NK-92 (cell line): ENCODE results near the gene PSAPL1.

ENCODE experiments used
- DNase-seq: peaks from one replicate; lab custom pipeline; 2025; ENCODE audit not compliant: unreplicated experiment; lab: John Stamatoyannopoulos, UW

The PSAPL1 gene

GRCh38 chr4:7419961-7420660, 14.6 kb downstream of the PSAPL1 start:
- DNase-seq: no peak

GRCh38 chr4:7418131-7418943, 16.4 kb downstream of the PSAPL1 start:
- DNase-seq: no peak

DNA sequence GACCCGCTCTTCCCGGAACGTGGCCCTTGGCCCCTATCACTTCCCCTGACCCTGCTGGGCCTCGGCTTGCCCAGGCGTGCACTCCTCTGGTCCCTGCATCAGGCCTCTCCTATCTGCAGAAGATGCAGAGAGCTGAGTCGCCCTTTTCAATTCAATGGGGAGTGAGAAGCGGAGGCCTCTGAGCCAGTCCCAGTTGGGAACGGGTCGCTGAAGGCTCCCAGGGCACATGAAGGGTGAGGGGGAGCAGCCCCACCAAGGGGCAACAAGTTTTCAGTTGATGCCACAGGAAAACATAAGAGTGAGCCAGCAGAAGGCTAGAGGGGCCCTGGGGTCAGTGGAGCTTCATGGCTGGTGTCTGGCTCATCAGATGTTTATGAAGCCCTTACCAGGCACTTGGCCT, 17.1 kb downstream of the PSAPL1 start:
- no peak for DNase-seq

GRCh38 chr4:7416745-7417432, 17.8 kb downstream of the PSAPL1 start:
- DNase-seq: no peak

GRCh38 chr4:7415927-7416686, 18.6 kb downstream of the PSAPL1 start:
- no peak for DNase-seq

DNA sequence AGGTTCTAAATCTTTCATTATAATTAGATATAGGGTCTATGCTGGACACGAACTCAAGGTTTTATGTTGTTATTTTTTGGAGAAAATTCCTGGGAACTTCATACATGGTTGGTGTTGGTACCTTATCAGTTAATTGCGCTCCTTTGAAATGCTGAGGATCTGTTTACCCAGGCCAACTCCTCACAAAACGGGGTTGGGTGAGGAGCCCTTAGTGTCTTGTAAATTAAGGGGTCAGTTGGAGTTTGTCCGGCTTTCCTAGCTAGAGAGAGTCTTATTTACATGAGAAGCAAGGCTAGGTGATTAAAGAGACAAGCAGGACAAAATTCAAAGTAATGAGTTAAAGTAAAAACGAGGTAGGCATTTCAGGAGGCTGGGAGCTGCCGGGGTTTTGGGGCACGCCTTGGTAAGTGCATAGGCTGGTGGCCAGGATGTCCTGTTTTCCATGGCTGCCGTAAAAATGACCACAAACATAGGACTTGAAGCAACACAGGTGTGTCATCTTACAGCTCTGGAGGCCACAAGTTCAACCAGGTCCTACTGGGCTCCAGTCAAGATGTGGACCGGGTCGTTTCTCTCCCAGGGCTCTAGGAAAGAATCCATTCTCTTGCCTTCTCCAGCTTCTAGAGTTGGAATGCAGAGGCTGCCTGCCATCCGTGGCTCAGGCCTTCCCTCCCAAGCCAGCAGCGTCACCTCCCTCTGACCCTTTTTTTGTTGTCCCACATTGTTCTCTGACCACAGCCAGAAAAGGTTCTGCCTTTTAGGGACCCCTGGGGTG, 19.8 kb downstream of the PSAPL1 start:
- no peak for DNase-seq

DNA sequence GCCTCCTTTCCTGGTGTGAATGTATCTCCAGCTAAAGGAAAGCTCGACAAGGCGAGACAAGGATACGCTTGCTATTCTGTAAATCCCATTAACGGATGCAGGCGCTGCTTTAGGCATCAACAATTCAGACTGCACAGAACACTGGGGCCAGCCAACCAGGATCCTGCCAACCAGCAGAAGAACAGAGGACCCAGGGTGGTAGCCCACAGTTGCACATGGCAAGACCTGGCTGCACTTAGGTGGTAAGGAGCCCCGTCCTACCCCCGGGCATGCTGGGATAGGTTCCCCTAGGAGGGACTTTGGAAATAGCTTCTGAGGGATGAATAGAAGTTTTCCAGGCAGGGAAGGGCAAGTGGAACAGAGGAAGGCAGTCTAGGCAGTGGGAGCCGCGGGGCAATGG, 20.7 kb downstream of the PSAPL1 start:
- DNase-seq: no peak

GRCh38 chr4:7412554-7412912, 22.2 kb downstream of the PSAPL1 start:
- no peak for DNase-seq

- DNase-seq: no peak
Measured at GRCh38 chr4:7411896-7412553, 22.7 kb downstream of the PSAPL1 start.

DNA sequence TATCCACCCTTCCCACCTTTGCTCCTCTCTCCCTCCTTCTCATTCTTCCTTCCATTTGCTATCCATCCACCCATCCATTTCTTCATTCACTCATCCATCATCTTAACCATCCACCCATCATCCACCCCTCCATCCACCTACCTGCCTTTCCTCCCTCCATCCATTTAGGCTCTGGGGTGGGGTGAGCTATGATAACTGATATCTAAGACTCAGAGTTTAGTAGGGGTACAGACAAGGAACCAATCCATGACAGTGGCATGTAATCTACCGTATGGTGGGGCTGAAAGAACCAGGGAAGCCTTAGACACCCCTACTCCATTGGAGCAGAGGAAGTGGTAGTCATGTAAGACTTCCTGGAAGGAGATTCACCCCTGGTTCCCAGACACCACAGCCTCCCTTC, 23.2 kb downstream of the PSAPL1 start:
- DNase-seq: no peak

- no peak for DNase-seq
Measured at GRCh38 chr4:7410446-7410845, 24.3 kb downstream of the PSAPL1 start.

DNA sequence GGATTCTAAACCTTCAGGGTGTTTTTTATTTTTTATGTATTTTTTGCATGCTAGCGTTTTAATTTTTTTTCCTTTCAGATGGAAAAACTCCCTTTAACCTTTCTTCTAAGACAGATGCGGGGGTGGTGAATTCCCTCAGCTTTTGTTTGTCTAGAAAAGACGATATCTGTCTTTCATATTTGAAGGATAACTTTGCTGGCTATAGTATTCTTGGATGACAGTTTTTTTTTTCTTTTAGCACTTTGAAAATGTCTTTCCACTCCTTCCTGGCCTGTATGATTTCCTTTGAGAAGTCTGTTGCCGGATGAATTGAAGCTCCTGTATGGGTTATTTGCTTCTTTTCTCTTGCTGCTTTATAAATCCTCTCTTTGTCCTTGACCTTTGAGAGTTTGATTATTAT, 26.6 kb downstream of the PSAPL1 start:
- no peak for DNase-seq

DNA sequence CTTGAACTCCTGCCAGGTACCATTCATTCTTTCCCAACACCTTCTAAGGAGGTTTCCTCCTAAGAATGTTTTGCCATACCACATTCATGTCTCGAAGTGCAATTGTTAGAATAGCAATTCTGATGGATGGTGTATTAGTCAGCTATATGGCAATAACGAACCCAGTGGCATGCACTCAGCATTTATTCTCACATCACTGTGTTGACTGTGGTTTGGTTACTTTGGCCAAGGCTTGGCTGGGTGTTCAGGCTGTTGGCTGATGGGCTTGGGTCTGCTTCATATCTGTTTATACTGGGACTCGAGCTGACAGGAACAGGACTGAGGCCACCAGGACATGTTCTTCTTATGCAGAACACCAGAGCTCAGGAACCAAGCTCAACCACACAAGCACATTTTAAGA, 31.7 kb downstream of the PSAPL1 start:
- DNase-seq: no peak

DNA sequence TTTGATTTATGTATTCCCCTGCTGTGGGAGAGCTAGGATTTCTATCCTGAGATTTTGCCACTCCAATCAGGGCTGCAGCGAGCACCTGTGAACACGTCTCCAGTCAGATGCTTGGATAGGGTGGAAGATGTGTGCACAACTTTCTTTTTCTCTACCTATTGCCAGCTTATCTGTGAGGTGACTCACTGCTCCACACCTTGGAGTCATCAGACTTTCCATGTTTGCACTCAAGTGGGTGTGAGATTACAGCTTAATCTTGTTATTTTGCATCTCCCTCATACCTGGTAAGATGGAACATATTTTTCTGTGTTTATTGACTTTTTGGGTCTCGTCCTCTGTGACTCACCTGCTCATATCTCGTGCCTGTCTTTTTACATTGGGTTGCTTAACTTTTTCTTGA, 32.2 kb downstream of the PSAPL1 start:
- DNase-seq: no peak

DNA sequence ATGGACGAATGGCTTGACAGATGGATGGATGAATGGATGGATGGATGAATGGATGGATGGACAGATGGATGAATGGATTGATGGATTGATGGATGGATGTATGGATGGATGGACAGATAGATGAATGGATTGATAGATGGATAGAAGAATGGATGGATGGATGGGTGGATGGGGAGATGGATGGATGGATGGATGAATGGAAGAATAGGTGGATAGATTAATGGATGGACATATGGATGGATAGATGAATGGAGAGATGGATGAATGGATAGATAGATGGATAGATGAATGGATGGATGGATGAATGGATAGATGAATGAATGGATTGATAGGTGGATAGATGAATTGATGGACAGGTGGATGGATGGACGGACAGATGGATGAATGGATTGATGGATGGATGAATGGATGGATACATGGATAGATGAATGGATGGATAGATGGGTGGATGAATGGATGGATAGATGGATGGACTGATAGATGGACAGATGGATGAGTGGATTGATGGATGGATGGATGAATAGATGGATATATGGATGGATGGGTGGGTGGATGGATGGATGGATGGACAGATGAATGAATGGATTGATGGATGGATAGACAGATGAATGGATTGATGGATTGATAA, 33.9 kb downstream of the PSAPL1 start:
- DNase-seq: no peak

DNA sequence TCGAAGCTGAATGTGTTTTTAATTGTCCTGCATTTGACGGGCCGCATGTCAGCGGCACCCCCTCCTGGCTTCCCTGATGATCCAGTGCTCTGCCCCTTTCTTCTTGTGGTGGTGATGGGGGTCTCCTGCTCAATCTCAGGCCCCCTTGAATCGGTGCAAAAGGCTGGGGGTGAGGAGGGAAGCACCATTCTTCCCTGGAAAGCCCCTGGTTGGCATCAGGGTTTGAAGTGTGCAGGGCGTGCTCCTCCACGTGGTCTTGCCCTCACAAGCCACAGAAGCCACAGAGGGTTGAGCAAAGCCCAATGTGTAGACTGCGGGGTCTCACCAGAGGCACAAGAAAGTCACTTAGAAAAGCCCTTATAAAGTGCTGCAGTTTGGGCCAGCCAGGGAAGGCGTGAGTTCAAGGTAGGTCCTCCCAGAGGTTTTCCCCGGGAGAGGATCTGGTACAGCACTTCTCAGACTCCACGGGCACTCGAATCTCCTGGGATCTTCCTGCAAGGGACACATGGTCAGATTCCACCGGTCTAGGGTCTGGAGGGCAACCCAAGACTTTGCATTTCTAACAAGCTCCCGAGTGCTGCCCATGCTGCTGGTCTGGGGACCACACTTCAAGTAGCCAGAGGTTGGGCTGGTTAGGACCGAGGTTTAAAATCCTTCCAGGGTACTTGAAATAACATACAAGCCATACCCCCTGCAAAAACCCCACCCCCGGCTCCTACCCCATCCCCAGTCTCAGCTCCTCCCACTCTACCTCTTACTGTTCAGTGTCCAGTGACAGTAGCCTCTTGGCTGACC, 35.1 kb downstream of the PSAPL1 start:
- no peak for DNase-seq

DNA sequence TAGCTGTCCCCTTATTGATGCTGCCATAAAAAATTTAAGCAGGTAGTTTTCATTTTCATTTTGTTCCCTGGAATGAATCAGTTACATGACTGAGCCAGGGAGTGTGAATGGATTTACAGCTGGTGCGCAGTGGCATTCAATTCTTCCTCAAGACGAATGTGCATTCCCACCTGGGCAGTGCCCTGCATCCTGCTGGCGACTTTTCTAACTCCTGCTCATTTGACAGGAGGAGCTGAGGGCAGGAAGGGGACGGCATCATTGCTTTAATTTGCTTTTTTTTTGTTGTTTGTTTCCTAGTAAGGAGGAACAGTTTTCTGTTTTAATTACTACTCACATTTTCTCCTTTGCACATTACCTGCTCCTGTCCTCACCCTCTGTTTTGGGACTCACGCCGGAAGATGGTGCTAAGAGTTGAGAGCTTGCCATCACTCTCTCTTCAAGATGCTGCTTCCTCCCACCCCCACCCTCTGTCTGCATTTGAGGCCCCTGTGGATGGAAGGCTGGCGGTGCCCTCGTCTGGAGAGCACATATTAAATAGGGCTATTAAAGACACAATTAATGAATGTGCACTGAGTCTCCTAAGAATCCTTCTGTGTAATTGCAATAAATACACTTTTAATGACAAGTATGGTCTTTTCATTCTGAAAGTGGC, 35.8 kb downstream of the PSAPL1 start:
- DNase-seq: no peak

DNA sequence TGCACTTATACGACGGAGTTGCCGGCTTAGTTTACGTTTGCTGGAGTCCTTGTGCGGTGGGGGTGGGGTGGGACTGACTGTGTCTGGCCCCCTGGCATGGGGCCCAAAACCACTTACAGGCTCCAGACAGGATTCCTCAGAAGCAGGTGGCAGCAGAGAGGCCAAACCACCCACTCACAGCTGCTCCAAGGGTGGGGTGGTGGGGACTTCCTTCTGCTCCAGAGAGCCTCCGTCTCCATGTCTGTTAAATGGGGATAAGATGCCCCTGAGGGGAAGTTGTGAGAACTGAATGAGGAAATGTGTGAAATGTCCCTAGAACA, 36.7 kb downstream of the PSAPL1 start:
- no peak for DNase-seq
